GM19351 (cell line): ENCODE results near the gene TLE4.
"Not testable (repeated sequence)": the region's sequence is repeated elsewhere in the genome, so short reads cannot be mapped to it uniquely, and the experiment has no call there.

Experiments used
- ATAC-seq: cut with Tn5 transposase; IDR thresholded peaks from one replicate; pipeline ENCODE4 v1.9.1; 2021; ENCODE audit warnings: mild to moderate bottlenecking, moderate library complexity; ENCODE audit not compliant: unreplicated experiment

The TLE4 gene

GRCh38 chr9:79598562-79599345 lies 27.0 kb downstream of the TLE4 start:
- ATAC-seq, result no peak

GRCh38 chr9:79600466-79600865 lies 28.7 kb downstream of the TLE4 start:
- ATAC-seq, result no peak

- no peak for ATAC-seq
Observed at GRCh38 chr9:79603222-79603920, 31.6 kb downstream of the TLE4 start.

GRCh38 chr9:79604149-79604548 lies 32.4 kb downstream of the TLE4 start:
- no peak for ATAC-seq

- no peak for ATAC-seq
Observed at GRCh38 chr9:79604921-79605562, 33.3 kb downstream of the TLE4 start.

GRCh38 chr9:79606529-79606928 lies 34.8 kb downstream of the TLE4 start:
- not testable (repeated sequence) for ATAC-seq

- ATAC-seq, result no peak
Observed at GRCh38 chr9:79609468-79610018, 37.8 kb downstream of the TLE4 start.

- no peak for ATAC-seq
Observed at GRCh38 chr9:79610019-79610631, 38.4 kb downstream of the TLE4 start.

- peak; percentile 98 for ATAC-seq
Observed at GRCh38 chr9:79610791-79611614, 39.2 kb downstream of the TLE4 start.

GRCh38 chr9:79613145-79613544 lies 41.4 kb downstream of the TLE4 start:
- no peak for ATAC-seq

- ATAC-seq, result no peak
Observed at GRCh38 chr9:79615038-79615437, 43.3 kb downstream of the TLE4 start.

GRCh38 chr9:79616013-79616412 lies 44.2 kb downstream of the TLE4 start:
- no peak for ATAC-seq

GRCh38 chr9:79616971-79617370 lies 45.2 kb downstream of the TLE4 start:
- no peak for ATAC-seq

- ATAC-seq, result no peak
Observed at GRCh38 chr9:79617395-79617794, 45.6 kb downstream of the TLE4 start.

- ATAC-seq, result no peak
Observed at GRCh38 chr9:79619930-79620329, 48.2 kb downstream of the TLE4 start.

GRCh38 chr9:79621916-79622575 lies 50.3 kb downstream of the TLE4 start:
- no peak for ATAC-seq

GRCh38 chr9:79623799-79624721 lies 52.3 kb downstream of the TLE4 start:
- ATAC-seq, result peak; percentile 94

GRCh38 chr9:79629721-79630120 lies 58.0 kb downstream of the TLE4 start:
- ATAC-seq, result no peak
